Adrenal gland (tissue), 12 donors: ENCODE measurements around the gene CD74. TPM values are rescaled to one million over a fixed set of nuclear protein-coding genes. Genes with fewer than 3 reads are reported as not detected.
A peak's percentile ranks its signal among the peaks of the same experiment; 100 is the strongest.
"Not testable (repeated sequence)": the region's sequence is repeated elsewhere in the genome, so short reads cannot be mapped to it uniquely, and the experiment has no call there.

Experiments used
- DNase-seq, 7 donors: peaks; one replicate each; pipeline ENCODE4 v3.0.0-alpha.2; 2019 to 2020
- H3K27ac ChIP-seq, 5 donors: fragments of 200-600 bp; sonication (generic) in 4 of 5; 1 replicate in 3 of 5; 2 replicates in 2 of 5; pipeline versions ENCODE4 v1.5.1 to v1.8.0; 2016 to 2020; ENCODE audit warnings: mild to moderate bottlenecking in 1 of 5
- H3K27me3 ChIP-seq: fragments of 200-600 bp; 2 replicates; pipeline ENCODE4 v1.8.0; 2021
- H3K36me3 ChIP-seq, 2 donors: fragments of 200-600 bp; replicated peaks in 1 of 2; 1 replicate in 1 of 2; 2 replicates in 1 of 2; pipeline versions ENCODE4 v1.5.1 to v1.8.0; 2018 to 2022
- H3K4me1 ChIP-seq, 2 donors: fragments of 200-600 bp; replicated peaks in 1 of 2; 1 replicate in 1 of 2; 2 replicates in 1 of 2; pipeline versions ENCODE4 v1.5.1 to v1.8.0; 2018 to 2021
- H3K4me3 ChIP-seq, 4 donors: fragments of 200-600 bp; sonication (generic) in 3 of 4; one replicate each; pipeline ENCODE4 v1.5.1; 2016 to 2018
- H3K9me3 ChIP-seq, 3 donors: fragments of 200-600 bp; sonication (generic) in 1 of 3; replicated peaks in 1 of 3; 1 replicate in 2 of 3; 2 replicates in 1 of 3; pipeline versions ENCODE4 v1.5.1 to v1.8.0; 2016 to 2021
- CTCF ChIP-seq, 6 experiments: fragments of 450-650 bp in 4 of 6; fragments of 200-600 bp in 2 of 6; sonication (generic) in 1 of 6; IDR thresholded peaks; 1 replicate in 5 of 6; 2 replicates in 1 of 6; pipeline versions ENCODE4 v1.5.1 to v1.8.0; 2016 to 2021; ENCODE audit warnings: antibody characterized with exemption in 6 of 6, mild to moderate bottlenecking in 2 of 6, moderate library complexity in 1 of 6
- POLR2A ChIP-seq, 2 donors: fragments of 450-650 bp; IDR thresholded peaks; one replicate each; pipeline ENCODE4 v1.6.1; 2017; ENCODE audit warnings: antibody characterized with exemption in 2 of 2, mild to moderate bottlenecking in 2 of 2, moderate library complexity in 1 of 2
- WGBS, 4 donors: extraction: QIAGEN DNeasy Blood & Tissue Kit in 2 of 4; methylation state at CpG; one replicate each; pipeline versions ENCODE4 v1.1.5 to v1.1.7; 2013 to 2017; 5-methylcytosine and 5-hydroxymethylcytosine counted together
- intact Hi-C, 2 donors: fragments of 100-400 bp; cut with DNase I; formaldehyde crosslinking; loops; one replicate each; pipeline versions ENCODE4 v1.14.1 to v1.15.0; 2022 to 2023
- polyA plus RNA-seq, 3 donors: library from polyadenylated mRNA; stranded (reverse); fragments of 200-250 nt in 2 of 3; fragments of 350-450 nt in 1 of 3; fragmentation: Illumina TruSeq in 1 of 3; extraction: RNeasy Lipid Tissue Mini Kit (QIAGEN cat#74804) in 1 of 3; gene quantifications; one replicate each; pipeline ENCODE4 v1.2.3, GENCODE V29; 2013 to 2014
- total RNA-seq, 9 donors: library from RNA; depleted of rRNA in 4 of 9; stranded (reverse); fragments of >200 nt in 4 of 9; fragments of 120-200 nt in 1 of 9; fragmentation: NEBNext Ultra II Directional in 1 of 9; extraction: Animal tissue kit (Norgen Biotek cat#: 25700) in 1 of 9; gene quantifications; one replicate each; pipeline versions ENCODE4 v1.1.0 to v1.2.4, GENCODE V29; 2013 to 2023
- donor health status: healthy with polysubstance abuse.
- donor health status: Bipolar disorder and iron deficiency.
- donor health status: DM: yes; HTN: yes; CAD: no.
- donor health status: DM: no; HTN: no; CAD: no.
- donor health status: DM: no; HTN: no; CAD: no.
- donor health status: DM: yes; HTN: yes; CAD: no.

Gene CD74
- total and polyA plus RNA-seq, 12 donors: 71.4 to 3,185 (median 1,084) TPM

DNA sequence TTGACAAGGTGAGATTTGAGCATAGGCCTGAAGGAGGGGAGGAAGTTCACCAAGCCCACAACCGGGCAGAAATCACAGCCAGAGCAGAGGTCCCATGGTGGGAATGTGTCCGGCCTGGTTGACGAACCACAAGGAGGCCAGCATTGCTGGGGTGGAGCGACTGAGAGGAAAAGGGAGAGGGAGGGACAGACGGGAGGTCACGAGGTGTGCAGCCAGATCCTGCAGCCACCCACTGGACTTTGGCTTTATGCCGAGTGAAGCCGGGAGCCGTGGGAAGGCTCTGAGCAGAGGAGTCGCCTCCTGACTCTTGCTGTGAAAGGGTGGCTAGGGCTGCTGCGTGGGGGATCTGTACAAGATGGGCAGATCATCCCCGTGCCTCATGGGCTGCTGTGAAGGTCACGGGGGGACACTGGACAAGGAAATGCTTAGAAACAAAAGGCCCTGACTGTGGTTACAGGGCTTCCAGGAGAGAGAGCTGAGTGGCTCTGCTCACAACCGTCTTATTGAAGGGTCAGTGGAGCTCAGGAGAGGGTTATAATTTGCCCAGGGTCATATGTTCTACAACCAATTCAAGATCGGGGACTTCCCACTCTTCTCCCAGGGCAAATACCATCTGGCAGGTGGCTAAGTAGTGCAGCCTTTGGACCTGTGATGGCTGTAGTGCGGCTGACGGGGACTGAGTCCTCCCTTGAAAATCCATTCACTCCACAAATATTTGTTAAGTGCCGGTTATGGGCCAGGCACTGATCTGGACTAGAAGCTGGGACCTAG, 15.6 kb upstream of the CD74 start:
- Histone ChIP-seq H3K4me1 (no peaks in the 10 kb centered on the region), H3K27ac (peak overlapping the region in 1 of 5 donors; percentile 40), H3K36me3 (no peaks in the 10 kb centered on the region), H3K4me3 (no peak overlapping the region), H3K9me3 (no peaks in the 10 kb centered on the region), H3K27me3 (no peaks in the 10 kb centered on the region)
- intact Hi-C loops: no loop called here
- TF ChIP-seq POLR2A (IDR thresholded peaks at IDR 0.05): no peak
- no peak for TF ChIP-seq CTCF (IDR thresholded peaks at IDR 0.05)
- peak in 4 of 7 donors; percentile 47 to 74 (median 60) for DNase-seq
- 57 to 70% (median 59%) methylated on average over 17 to 18 of the region's 18 CpGs for WGBS, 4 donors

DNA sequence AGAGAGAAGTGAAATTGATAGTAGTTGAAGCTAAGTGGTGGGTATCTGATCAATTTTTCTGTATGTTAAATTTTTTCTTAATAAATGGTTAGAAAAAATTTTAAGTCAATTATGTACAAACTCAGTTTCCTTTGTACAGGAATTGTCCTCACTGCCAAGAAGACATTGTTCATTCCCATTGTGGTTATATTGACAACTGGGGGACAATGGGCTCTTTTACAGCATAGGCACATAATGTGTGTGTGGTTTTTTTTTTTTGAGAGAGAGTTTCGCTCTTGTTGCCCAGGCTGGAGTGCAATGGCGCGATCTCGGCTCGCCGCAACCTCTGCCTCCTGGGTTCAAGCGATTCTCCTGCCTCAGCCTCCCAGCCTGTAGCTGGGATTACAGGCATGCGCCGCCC, 13.5 kb upstream of the CD74 start:
- DNase-seq, H3K4me1 ChIP-seq, H3K27me3 ChIP-seq, intact Hi-C loops, H3K36me3 ChIP-seq, H3K4me3 ChIP-seq, H3K27ac ChIP-seq, H3K9me3 ChIP-seq: not testable (repeated sequence)
- 91 to 98% (median 97%) methylated on average over 8 to 9 of the region's 9 CpGs for WGBS, 4 donors

DNA sequence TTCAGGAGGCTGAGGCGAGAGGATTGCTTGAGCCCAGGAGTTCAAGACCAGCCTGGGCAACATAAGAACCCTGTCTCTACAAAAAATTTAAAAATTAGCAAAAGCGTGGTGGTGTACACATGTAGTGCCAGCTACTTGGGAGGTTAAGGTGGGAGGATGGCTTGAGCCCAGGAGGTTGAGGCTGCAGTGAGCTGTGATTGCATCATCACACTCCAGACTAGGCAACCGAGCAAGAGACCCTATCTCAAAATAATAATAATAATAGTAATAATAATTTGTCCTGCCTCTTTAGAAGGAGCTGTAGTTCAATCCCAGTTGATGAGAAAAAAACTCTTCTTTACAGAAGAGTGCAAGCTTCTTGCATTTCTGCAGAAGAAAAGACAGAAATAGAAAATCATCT, 10.0 kb upstream of the CD74 start:
- DNase-seq: no peak
- intact Hi-C loops: no loop called here
- Histone ChIP-seq H3K27me3 (no peaks in the 10 kb centered on the region), H3K36me3 (no peaks in the 10 kb centered on the region), H3K27ac (no peak overlapping the region), H3K4me1 (no peaks in the 10 kb centered on the region), H3K4me3 (no peak overlapping the region), H3K9me3 (no peaks in the 10 kb centered on the region)
- 58 to 82% (median 77%) methylated on average over 3 of the region's 3 CpGs for WGBS, 4 donors
- no peak for TF ChIP-seq CTCF (IDR thresholded peaks at IDR 0.05)
- TF ChIP-seq POLR2A (IDR thresholded peaks at IDR 0.05): no peak

DNA sequence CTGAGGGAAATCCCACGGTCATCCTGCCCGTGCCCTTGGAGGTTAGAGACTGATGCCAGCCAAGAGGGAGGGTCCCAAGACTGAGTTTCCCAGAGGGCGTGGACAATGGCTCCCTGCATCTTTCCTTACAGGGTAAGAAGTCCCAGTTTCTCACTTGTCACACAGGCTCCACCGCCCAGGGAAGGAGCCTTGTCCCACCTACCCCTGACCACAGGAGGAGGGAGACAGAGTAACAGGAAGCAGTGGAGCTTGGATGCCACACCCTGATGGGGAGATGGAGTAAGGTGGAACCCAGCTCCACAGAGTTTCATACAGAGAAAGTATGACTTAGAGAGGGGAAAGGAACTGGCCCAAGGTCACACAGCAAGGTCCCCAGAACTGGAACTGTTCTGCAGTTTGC, 9.4 kb upstream of the CD74 start:
- intact Hi-C loops: no loop called here
- WGBS, 4 donors: 35 to 100% (median 59%) methylated on average over 1 to 4 of the region's 4 CpGs
- H3K27ac ChIP-seq: no peak overlapping the region
- no peaks in the 10 kb centered on the region for H3K27me3 ChIP-seq
- DNase-seq: no peak
- no peak overlapping the region for H3K4me3 ChIP-seq
- TF ChIP-seq POLR2A (IDR thresholded peaks at IDR 0.05): no peak
- no peak for TF ChIP-seq CTCF (IDR thresholded peaks at IDR 0.05)
- no peaks in the 10 kb centered on the region for H3K9me3 ChIP-seq
- H3K4me1 ChIP-seq: no peaks in the 10 kb centered on the region
- no peaks in the 10 kb centered on the region for H3K36me3 ChIP-seq
